ENCODE measurements around the gene CPSF3. TPM values are rescaled to one million over a fixed set of nuclear protein-coding genes. Genes with fewer than 3 reads are reported as not detected.

The CPSF3 gene
- total RNA-seq, 1 donor from 2014 or later: 40.3 TPM

DNA sequence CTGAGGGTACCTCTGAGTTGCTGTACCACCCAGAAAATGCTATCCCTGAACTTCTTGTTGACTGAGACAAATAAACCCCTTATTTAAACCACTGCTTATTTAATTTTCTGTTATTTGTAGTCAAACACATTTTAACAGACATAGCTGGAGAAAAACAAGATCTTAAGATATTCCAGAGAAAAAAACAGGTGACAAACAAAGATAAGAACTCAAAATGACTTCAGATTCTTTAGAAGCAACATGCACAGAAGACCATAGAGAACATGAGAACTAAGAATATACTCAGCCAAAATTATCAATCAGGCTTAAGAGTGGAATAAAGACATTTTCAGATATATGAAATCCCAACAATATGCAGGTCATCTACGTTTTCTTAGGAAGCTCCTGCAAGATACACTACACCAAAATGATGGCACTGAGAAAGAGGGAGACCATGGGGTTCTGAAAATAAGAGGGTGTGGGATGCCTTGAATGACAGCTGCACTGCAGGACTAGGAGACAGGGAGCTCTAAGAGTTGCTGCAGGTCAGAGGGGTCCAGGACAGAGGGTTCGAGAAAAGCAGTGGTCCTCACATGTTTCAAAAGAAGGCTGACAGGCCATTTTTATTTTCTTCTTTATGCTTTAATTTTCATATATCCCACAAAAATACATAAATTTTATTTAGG is 93.8 kb downstream of the CPSF3 start:
- Histone ChIP-seq H3K4me3 (ENCODE audit: insufficient read depth, low read depth, low read length) (no peak overlapping the region), H3K27ac (ENCODE audit: low read depth, low read length) (no peak overlapping the region), H2AFZ (ENCODE audit: low read depth, low read length) (no peak overlapping the region), H3K4me1 (ENCODE audit: insufficient read depth, low read length) (peaks cover 7% of the 10 kb centered on the region), H3K9ac (ENCODE audit: low read length) (no peak overlapping the region), H3K79me2 (ENCODE audit: insufficient read depth, low read length) (peaks cover 3% of the 10 kb centered on the region), H3K27me3 (ENCODE audit: insufficient read depth, low read length) (no peaks in the 10 kb centered on the region), H3K9me3 (ENCODE audit: insufficient read depth, low read depth, low read length) (no peaks in the 10 kb centered on the region), H4K20me1 (ENCODE audit: insufficient read depth, low read length) (peaks cover 13% of the 10 kb centered on the region), H3K4me2 (ENCODE audit: low read length) (no peak overlapping the region), H3K36me3 (ENCODE audit: insufficient read depth, low read length) (peaks cover 21% of the 10 kb centered on the region)
- Mint-ChIP-seq H3K36me3 (ENCODE audit: low read depth, unreplicated experiment) (peaks cover 27% of the 10 kb centered on the region), H3K9me3 (ENCODE audit: unreplicated experiment) (no peaks in the 10 kb centered on the region), H3K27ac (ENCODE audit: unreplicated experiment) (no peak overlapping the region), H3K27me3 (ENCODE audit: low read depth, unreplicated experiment) (no peaks in the 10 kb centered on the region), H3K4me1 (ENCODE audit: low read depth, unreplicated experiment) (peaks cover 2% of the 10 kb centered on the region), H3K4me3 (ENCODE audit: unreplicated experiment) (no peak overlapping the region)
- TF ChIP-seq, protein P1, sequence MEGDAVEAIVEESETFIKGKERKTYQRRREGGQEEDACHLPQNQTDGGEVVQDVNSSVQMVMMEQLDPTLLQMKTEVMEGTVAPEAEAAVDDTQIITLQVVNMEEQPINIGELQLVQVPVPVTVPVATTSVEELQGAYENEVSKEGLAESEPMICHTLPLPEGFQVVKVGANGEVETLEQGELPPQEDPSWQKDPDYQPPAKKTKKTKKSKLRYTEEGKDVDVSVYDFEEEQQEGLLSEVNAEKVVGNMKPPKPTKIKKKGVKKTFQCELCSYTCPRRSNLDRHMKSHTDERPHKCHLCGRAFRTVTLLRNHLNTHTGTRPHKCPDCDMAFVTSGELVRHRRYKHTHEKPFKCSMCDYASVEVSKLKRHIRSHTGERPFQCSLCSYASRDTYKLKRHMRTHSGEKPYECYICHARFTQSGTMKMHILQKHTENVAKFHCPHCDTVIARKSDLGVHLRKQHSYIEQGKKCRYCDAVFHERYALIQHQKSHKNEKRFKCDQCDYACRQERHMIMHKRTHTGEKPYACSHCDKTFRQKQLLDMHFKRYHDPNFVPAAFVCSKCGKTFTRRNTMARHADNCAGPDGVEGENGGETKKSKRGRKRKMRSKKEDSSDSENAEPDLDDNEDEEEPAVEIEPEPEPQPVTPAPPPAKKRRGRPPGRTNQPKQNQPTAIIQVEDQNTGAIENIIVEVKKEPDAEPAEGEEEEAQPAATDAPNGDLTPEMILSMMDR (IDR thresholded peaks at IDR 0.05; ENCODE audit: insufficient read depth, low read depth, low read length): no peak
- no peak for TF ChIP-seq EZH2 (IDR thresholded peaks at IDR 0.05; ENCODE audit: insufficient read depth, low read length)
- FAIRE-seq (no peak), DNase-seq (ENCODE audit: low read depth) (no peak)

DNA sequence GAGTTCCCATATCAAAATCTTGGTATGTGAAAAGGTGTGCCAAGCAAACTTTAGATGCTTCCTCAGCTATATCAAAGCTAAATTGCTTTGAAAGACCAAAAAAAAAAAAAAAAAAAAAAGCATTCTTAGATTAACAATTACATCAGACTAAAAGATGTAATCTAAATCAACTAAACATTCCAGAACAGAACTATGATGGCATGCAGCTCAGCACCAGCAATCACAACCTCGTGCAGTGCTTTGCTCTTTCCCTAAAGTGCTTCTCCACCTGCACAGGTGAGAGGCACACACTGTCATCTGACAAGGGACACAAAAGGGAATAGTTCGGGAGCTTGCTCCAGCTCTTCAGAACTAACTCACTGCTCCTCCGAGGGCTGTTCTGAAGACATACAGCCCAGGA is 94.7 kb downstream of the CPSF3 start:
- Mint-ChIP-seq H3K36me3 (ENCODE audit: low read depth, unreplicated experiment) (peaks cover 26% of the 10 kb centered on the region), H3K27me3 (ENCODE audit: low read depth, unreplicated experiment) (no peaks in the 10 kb centered on the region), H3K4me3 (ENCODE audit: unreplicated experiment) (no peak overlapping the region), H3K9me3 (ENCODE audit: unreplicated experiment) (no peaks in the 10 kb centered on the region), H3K27ac (ENCODE audit: unreplicated experiment) (no peak overlapping the region), H3K4me1 (ENCODE audit: low read depth, unreplicated experiment) (peaks cover 2% of the 10 kb centered on the region)
- no peak overlapping the region for H3K4me3 ChIP-seq (ENCODE audit: insufficient read depth, low read depth, low read length)
- peaks cover 3% of the 10 kb centered on the region for H3K79me2 ChIP-seq (ENCODE audit: insufficient read depth, low read length)
- no peak overlapping the region for H3K9ac ChIP-seq (ENCODE audit: low read length)
- DNase-seq (ENCODE audit: low read depth): no peak
- no peak for TF ChIP-seq EZH2 (IDR thresholded peaks at IDR 0.05; ENCODE audit: insufficient read depth, low read length)
- TF ChIP-seq, protein P1 (IDR thresholded peaks at IDR 0.05; ENCODE audit: insufficient read depth, low read depth, low read length): no peak
- no peak for FAIRE-seq
- no peak overlapping the region for H3K27ac ChIP-seq (ENCODE audit: low read depth, low read length)
- peaks cover 7% of the 10 kb centered on the region for H3K4me1 ChIP-seq (ENCODE audit: insufficient read depth, low read length)
- H2AFZ ChIP-seq (ENCODE audit: low read depth, low read length): no peak overlapping the region
- no peaks in the 10 kb centered on the region for H3K27me3 ChIP-seq (ENCODE audit: insufficient read depth, low read length)
- peaks cover 13% of the 10 kb centered on the region for H4K20me1 ChIP-seq (ENCODE audit: insufficient read depth, low read length)
- H3K36me3 ChIP-seq (ENCODE audit: insufficient read depth, low read length): peaks cover 25% of the 10 kb centered on the region
- no peak overlapping the region for H3K4me2 ChIP-seq (ENCODE audit: low read length)
- no peaks in the 10 kb centered on the region for H3K9me3 ChIP-seq (ENCODE audit: insufficient read depth, low read depth, low read length)

DNA sequence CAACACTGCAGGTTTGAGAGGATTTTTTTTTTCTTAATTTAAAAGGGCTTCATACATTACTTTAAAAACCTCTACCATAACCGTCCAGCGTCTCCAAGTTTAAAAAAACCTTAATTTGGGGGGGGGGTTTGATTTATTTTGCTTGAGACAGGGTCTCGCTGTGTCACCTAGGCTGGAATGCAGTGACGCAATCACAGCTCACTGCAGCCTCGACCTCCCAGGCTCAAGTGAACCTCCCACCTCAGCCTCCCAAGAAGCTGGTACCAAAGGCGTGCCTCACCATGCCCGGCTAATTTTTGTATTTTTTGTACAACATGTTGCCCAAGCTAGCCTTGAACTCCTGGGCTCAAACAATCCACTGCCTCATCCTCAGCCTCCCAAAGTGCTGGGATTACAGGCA is 95.3 kb downstream of the CPSF3 start:
- Histone ChIP-seq H3K4me1 (ENCODE audit: insufficient read depth, low read length) (peaks cover 7% of the 10 kb centered on the region), H3K36me3 (ENCODE audit: insufficient read depth, low read length) (peaks cover 31% of the 10 kb centered on the region)
- FAIRE-seq: no peak

More for the DNA sequence above, 95.3 kb downstream of the CPSF3 start:
- Histone ChIP-seq H2AFZ (ENCODE audit: low read depth, low read length) (no peak overlapping the region), H3K27me3 (ENCODE audit: insufficient read depth, low read length) (no peaks in the 10 kb centered on the region), H4K20me1 (ENCODE audit: insufficient read depth, low read length) (peaks cover 13% of the 10 kb centered on the region), H3K27ac (ENCODE audit: low read depth, low read length) (no peak overlapping the region), H3K79me2 (ENCODE audit: insufficient read depth, low read length) (peaks cover 3% of the 10 kb centered on the region), H3K9me3 (ENCODE audit: insufficient read depth, low read depth, low read length) (no peaks in the 10 kb centered on the region), H3K9ac (ENCODE audit: low read length) (no peak overlapping the region), H3K4me3 (ENCODE audit: insufficient read depth, low read depth, low read length) (no peak overlapping the region), H3K4me2 (ENCODE audit: low read length) (no peak overlapping the region)
- Mint-ChIP-seq H3K27me3 (ENCODE audit: low read depth, unreplicated experiment) (no peaks in the 10 kb centered on the region), H3K36me3 (ENCODE audit: low read depth, unreplicated experiment) (peaks cover 26% of the 10 kb centered on the region), H3K4me1 (ENCODE audit: low read depth, unreplicated experiment) (peaks cover 2% of the 10 kb centered on the region), H3K9me3 (ENCODE audit: unreplicated experiment) (no peaks in the 10 kb centered on the region), H3K4me3 (ENCODE audit: unreplicated experiment) (no peak overlapping the region), H3K27ac (ENCODE audit: unreplicated experiment) (no peak overlapping the region)
- TF ChIP-seq EZH2 (IDR thresholded peaks at IDR 0.05; ENCODE audit: insufficient read depth, low read length): no peak
- TF ChIP-seq, protein P1 (IDR thresholded peaks at IDR 0.05; ENCODE audit: insufficient read depth, low read depth, low read length): no peak
- no peak for DNase-seq (ENCODE audit: low read depth)

Measured in astrocyte (in vitro differentiated cells and primary cell).